ENCODE data around the gene FAM221B. TPM values are rescaled to one million over a fixed set of nuclear protein-coding genes. Genes with fewer than 3 reads are reported as not detected.

FAM221B gene
- total and polyA plus RNA-seq, 9 of the 15 experiments (the other 6 are each of a cell fraction or from before 2014, with no cell fraction given): 0.01 TPM; not detected in 8

- TF ChIP-seq ID3 (CRISPR knock-in tag; IDR thresholded peaks at IDR 0.05) (no peak), ID3 (tag; IDR thresholded peaks at IDR 0.05) (no peak), TRIM25 (IDR thresholded peaks at IDR 0.05; ENCODE audit: borderline replicate concordance) (no peak), RBBP5 (IDR thresholded peaks at IDR 0.05; ENCODE audit: borderline replicate concordance, insufficient read depth, low read length, poor library complexity, severe bottlenecking) (peak; percentile 55), ZNF740 (CRISPR knock-in tag; IDR thresholded peaks at IDR 0.05) (no peak), ZNF740 (tag; IDR thresholded peaks at IDR 0.05) (no peak), EHMT2 (IDR thresholded peaks at IDR 0.05) (no peak), MTA1 (IDR thresholded peaks at IDR 0.05; ENCODE audit: borderline replicate concordance) (no peak), THAP7 (CRISPR knock-in tag; IDR thresholded peaks at IDR 0.05) (no peak), SP1 (CRISPR knock-in tag; IDR thresholded peaks at IDR 0.05) (no peak), ZNF280B (CRISPR knock-in tag; IDR thresholded peaks at IDR 0.05) (no peak), BRCA1 (IDR thresholded peaks at IDR 0.05) (no peak), BRCA1 (CRISPR knock-in tag; IDR thresholded peaks at IDR 0.05) (no peak), POU5F1 (IDR thresholded peaks at IDR 0.05; ENCODE audit: borderline replicate concordance, low read depth, low read length, partially characterized antibody) (no peak), CC2D1A (IDR thresholded peaks at IDR 0.05) (no peak), TEAD4 (IDR thresholded peaks at IDR 0.05; ENCODE audit: low read length) (no peak), TEAD4 (CRISPR knock-in tag; IDR thresholded peaks at IDR 0.05; ENCODE audit: borderline replicate concordance) (no peak), FOXP1 (CRISPR knock-in tag; IDR thresholded peaks at IDR 0.05) (no peak), TCF15 (CRISPR knock-in tag; IDR thresholded peaks at IDR 0.05) (no peak), ELF1 (tag; IDR thresholded peaks at IDR 0.05) (no peak), PTBP1 (IDR thresholded peaks at IDR 0.05; ENCODE audit: low read depth, low read length) (no peak), PTTG1 (tag; IDR thresholded peaks at IDR 0.05; ENCODE audit: low read depth) (no peak)
Observed at GRCh38 chr9:35814106-35814840, 14.3 kb downstream of the FAM221B start (continued).

All from K562 (cell line).